Measurements from ENCODE around the gene UBAP2.

Gene UBAP2

DNA sequence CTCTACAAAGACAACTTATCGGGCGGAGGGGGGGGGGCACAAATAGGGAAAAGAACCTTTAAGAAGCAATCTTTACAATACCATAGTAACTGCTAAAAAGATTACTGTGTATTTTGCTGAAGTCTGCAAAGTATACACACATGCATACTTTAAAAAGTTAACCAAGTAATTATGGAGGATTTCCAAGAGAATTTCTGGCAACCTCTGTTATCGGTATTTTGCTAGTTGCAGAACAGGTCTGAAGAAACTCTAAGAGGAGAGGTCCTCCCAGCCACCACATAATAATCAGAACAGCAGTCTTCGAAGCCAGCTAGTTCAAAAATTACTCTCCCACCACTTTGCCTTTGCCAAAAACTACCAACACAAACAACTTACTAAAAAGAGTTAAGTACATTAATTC is 56.1 kb downstream of the UBAP2 start:
- WGBS (ENCODE audit: extremely low coverage, insufficient coverage, insufficient read length): no CpG with 5 or more reads among the region's 4 CpGs
- no peak overlapping the region for H3K9ac ChIP-seq (ENCODE audit: low read length)
- H3K79me1 ChIP-seq (ENCODE audit: low read length): no peaks in the 10 kb centered on the region
- no peak overlapping the region for H2BK120ac ChIP-seq (ENCODE audit: insufficient read depth, low read length, poor library complexity)
- no peak overlapping the region for H3K4ac ChIP-seq (ENCODE audit: low read depth, low read length)
- no peak overlapping the region for H3K4me2 ChIP-seq (ENCODE audit: low read length)
- peaks cover 0 to 2% of the 10 kb centered on the region in 2 experiments for H3K4me1 ChIP-seq (ENCODE audit: control insufficient read depth in 1 of 2, insufficient read depth in 2 of 2, low read length in 2 of 2)
- H3K23ac ChIP-seq (ENCODE audit: low read length): no peak overlapping the region
- H4K12ac ChIP-seq (ENCODE audit: low read depth, low read length): no peak overlapping the region
- no peak overlapping the region for H3K27ac ChIP-seq (ENCODE audit: low read depth, low read length)
- H3K36me3 ChIP-seq (ENCODE audit: control insufficient read depth in 1 of 2, insufficient read depth in 2 of 2, low read length in 2 of 2): peaks cover 15 to 16% of the 10 kb centered on the region in 2 experiments
- no peak overlapping the region for H2BK5ac ChIP-seq (ENCODE audit: low read depth, low read length, poor library complexity)
- no peak overlapping the region for H3K18ac ChIP-seq (ENCODE audit: low read length)
- no peak overlapping the region for H3K14ac ChIP-seq (ENCODE audit: low read length)
- no peaks in the 10 kb centered on the region for H3K9me3 ChIP-seq (ENCODE audit: insufficient read depth, low read depth, low read length)
- no peaks in the 10 kb centered on the region for H3K79me2 ChIP-seq (ENCODE audit: control insufficient read depth, insufficient read depth, low read length, poor library complexity)
- peak in 1 of 2 donors; percentile 25 for DNase-seq
- no peak overlapping the region for H3K4me3 ChIP-seq (ENCODE audit: low read depth, low read length)
- no peaks in the 10 kb centered on the region for H3K27me3 ChIP-seq (ENCODE audit: insufficient read depth, low read length)
- H2AFZ ChIP-seq (ENCODE audit: insufficient read depth, low read length, poor library complexity): no peak overlapping the region
- H4K8ac ChIP-seq (ENCODE audit: low read depth, low read length): no peak overlapping the region
- no peak overlapping the region for H2AK5ac ChIP-seq (ENCODE audit: low read length)
- H4K91ac ChIP-seq (ENCODE audit: low read depth, low read length): no peak overlapping the region
- no peak overlapping the region for H2BK12ac ChIP-seq (ENCODE audit: low read length)

DNA sequence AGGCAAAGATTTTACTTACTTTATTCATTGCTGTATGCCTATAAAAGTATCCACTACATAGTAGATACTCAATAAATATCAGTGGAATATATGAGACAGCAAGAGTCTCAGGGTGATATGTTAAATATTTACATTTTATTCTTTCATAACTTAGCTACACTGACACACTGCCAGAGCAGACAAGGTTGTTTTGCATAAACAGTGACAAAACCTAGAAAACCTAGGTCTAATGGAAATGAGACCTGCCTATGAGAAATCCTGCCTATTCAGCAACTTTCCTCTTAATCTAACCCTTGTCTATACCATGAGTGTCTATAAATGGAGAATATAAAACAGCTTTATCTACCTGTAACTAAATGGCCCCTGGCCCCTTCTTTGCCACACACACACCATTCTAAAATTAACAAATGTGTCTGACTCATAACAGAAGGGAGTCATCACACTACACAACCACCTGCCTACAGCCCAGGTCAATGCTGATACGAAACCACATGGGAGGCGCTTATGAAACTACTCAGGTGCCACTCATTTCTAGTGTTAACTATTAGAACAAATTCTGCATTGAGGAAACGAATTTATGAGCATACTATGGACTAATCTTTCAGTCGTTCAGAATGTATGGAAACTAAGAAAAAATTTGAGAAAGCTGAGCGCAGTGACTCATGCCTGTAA is 60.3 kb downstream of the UBAP2 start:
- no CpG with 5 or more reads among the region's 5 CpGs for WGBS (ENCODE audit: extremely low coverage, insufficient coverage, insufficient read length)
- H3K27ac ChIP-seq (ENCODE audit: low read depth, low read length): no peak overlapping the region

DNA sequence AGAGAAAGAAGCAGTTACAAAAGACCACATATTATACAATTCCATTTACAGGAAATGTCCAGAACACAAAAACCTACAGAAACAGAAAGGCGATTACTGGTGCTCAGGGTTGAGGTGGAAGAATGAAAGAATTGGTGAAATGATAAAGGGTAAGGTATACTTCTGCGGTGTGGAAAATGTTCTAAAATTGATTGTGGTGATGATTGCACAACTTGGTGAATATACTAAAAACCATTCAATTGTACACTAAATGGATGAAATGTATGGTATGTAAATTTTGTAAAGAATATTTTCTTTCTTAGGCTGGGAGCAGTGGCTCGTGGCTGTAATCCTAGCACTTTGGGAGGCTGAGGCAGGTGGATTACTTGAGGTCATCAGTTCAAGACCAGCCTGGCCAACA is 72.3 kb downstream of the UBAP2 start:
- 100% methylated on average over 1 of the region's 3 CpGs for WGBS (ENCODE audit: extremely low coverage, insufficient coverage, insufficient read length)
- no peak overlapping the region for H2BK12ac ChIP-seq (ENCODE audit: low read length)
- H3K4ac ChIP-seq (ENCODE audit: low read depth, low read length): no peak overlapping the region
- no peak overlapping the region for H3K4me3 ChIP-seq (ENCODE audit: low read depth, low read length)
- no peak overlapping the region for H2BK120ac ChIP-seq (ENCODE audit: insufficient read depth, low read length, poor library complexity)
- no peak overlapping the region for H2AK5ac ChIP-seq (ENCODE audit: low read length)
- no peak overlapping the region for H4K8ac ChIP-seq (ENCODE audit: low read depth, low read length)
- H3K79me2 ChIP-seq (ENCODE audit: control insufficient read depth, insufficient read depth, low read length, poor library complexity): no peaks in the 10 kb centered on the region
- H3K36me3 ChIP-seq (ENCODE audit: control insufficient read depth in 1 of 2, insufficient read depth in 2 of 2, low read length in 2 of 2): peaks cover 15 to 18% of the 10 kb centered on the region in 2 experiments
- no peaks in the 10 kb centered on the region for H3K9me3 ChIP-seq (ENCODE audit: insufficient read depth, low read depth, low read length)
- H3K27me3 ChIP-seq (ENCODE audit: insufficient read depth, low read length): no peaks in the 10 kb centered on the region
- no peak overlapping the region for H2BK5ac ChIP-seq (ENCODE audit: low read depth, low read length, poor library complexity)
- no peak overlapping the region for H4K12ac ChIP-seq (ENCODE audit: low read depth, low read length)
- no peak overlapping the region for H2AFZ ChIP-seq (ENCODE audit: insufficient read depth, low read length, poor library complexity)
- no peak overlapping the region for H3K9ac ChIP-seq (ENCODE audit: low read length)
- H3K14ac ChIP-seq (ENCODE audit: low read length): no peak overlapping the region
- no peak overlapping the region for H3K4me2 ChIP-seq (ENCODE audit: low read length)
- H3K4me1 ChIP-seq (ENCODE audit: control insufficient read depth in 1 of 2, insufficient read depth in 2 of 2, low read length in 2 of 2): no peaks in the 10 kb centered on the region
- DNase-seq: no peak
- no peak overlapping the region for H4K91ac ChIP-seq (ENCODE audit: low read depth, low read length)
- no peak overlapping the region for H3K23ac ChIP-seq (ENCODE audit: low read length)
- H3K27ac ChIP-seq (ENCODE audit: low read depth, low read length): no peak overlapping the region
- H3K79me1 ChIP-seq (ENCODE audit: low read length): no peaks in the 10 kb centered on the region
- H3K18ac ChIP-seq (ENCODE audit: low read length): no peak overlapping the region

More for the DNA sequence above, 60.3 kb downstream of the UBAP2 start:
- H3K79me1 ChIP-seq (ENCODE audit: low read length): no peaks in the 10 kb centered on the region
- no peak overlapping the region for H3K14ac ChIP-seq (ENCODE audit: low read length)
- no peak overlapping the region for H2BK12ac ChIP-seq (ENCODE audit: low read length)
- no peak overlapping the region for H2BK5ac ChIP-seq (ENCODE audit: low read depth, low read length, poor library complexity)
- H3K36me3 ChIP-seq (ENCODE audit: control insufficient read depth in 1 of 2, insufficient read depth in 2 of 2, low read length in 2 of 2): peaks cover 26 to 30% of the 10 kb centered on the region in 2 experiments
- H3K4ac ChIP-seq (ENCODE audit: low read depth, low read length): no peak overlapping the region
- H3K4me1 ChIP-seq (ENCODE audit: control insufficient read depth in 1 of 2, insufficient read depth in 2 of 2, low read length in 2 of 2): peaks cover 0 to under 1% of the 10 kb centered on the region in 2 experiments
- H3K27me3 ChIP-seq (ENCODE audit: insufficient read depth, low read length): no peaks in the 10 kb centered on the region
- no peak overlapping the region for H2BK120ac ChIP-seq (ENCODE audit: insufficient read depth, low read length, poor library complexity)
- H4K12ac ChIP-seq (ENCODE audit: low read depth, low read length): no peak overlapping the region
- H4K91ac ChIP-seq (ENCODE audit: low read depth, low read length): no peak overlapping the region
- H3K4me2 ChIP-seq (ENCODE audit: low read length): no peak overlapping the region
- H3K18ac ChIP-seq (ENCODE audit: low read length): no peak overlapping the region
- H3K79me2 ChIP-seq (ENCODE audit: control insufficient read depth, insufficient read depth, low read length, poor library complexity): no peaks in the 10 kb centered on the region
- DNase-seq: no peak
- no peak overlapping the region for H2AFZ ChIP-seq (ENCODE audit: insufficient read depth, low read length, poor library complexity)
- no peak overlapping the region for H4K8ac ChIP-seq (ENCODE audit: low read depth, low read length)
- no peak overlapping the region for H2AK5ac ChIP-seq (ENCODE audit: low read length)
- H3K9me3 ChIP-seq (ENCODE audit: insufficient read depth, low read depth, low read length): no peaks in the 10 kb centered on the region
- no peak overlapping the region for H3K23ac ChIP-seq (ENCODE audit: low read length)
- H3K9ac ChIP-seq (ENCODE audit: low read length): no peak overlapping the region
- H3K4me3 ChIP-seq (ENCODE audit: low read depth, low read length): no peak overlapping the region

DNA sequence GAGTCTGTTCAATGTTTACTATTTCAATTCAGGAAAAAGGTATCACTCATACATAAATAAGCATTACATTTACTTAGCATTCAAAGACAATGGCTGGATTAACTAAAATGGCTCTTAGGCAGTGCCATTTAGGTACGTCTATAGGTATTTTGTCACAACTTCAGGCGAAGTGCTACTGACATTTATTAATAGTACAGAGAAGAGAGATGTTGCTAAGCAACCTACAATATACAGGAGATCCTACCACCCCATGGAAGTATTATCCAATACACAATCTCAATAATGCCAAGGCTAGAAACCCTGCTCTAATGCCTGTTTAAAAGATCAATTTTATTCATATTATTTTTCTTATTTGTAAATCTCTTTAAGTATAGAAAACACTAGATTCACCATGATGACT is 76.0 kb downstream of the UBAP2 start:
- H2BK5ac ChIP-seq (ENCODE audit: low read depth, low read length, poor library complexity): no peak overlapping the region
- H3K23ac ChIP-seq (ENCODE audit: low read length): no peak overlapping the region
- H3K27me3 ChIP-seq (ENCODE audit: insufficient read depth, low read length): no peaks in the 10 kb centered on the region
- H3K79me1 ChIP-seq (ENCODE audit: low read length): no peaks in the 10 kb centered on the region
- H3K9ac ChIP-seq (ENCODE audit: low read length): no peak overlapping the region
- no peaks in the 10 kb centered on the region for H3K79me2 ChIP-seq (ENCODE audit: control insufficient read depth, insufficient read depth, low read length, poor library complexity)
- no peak overlapping the region for H2BK12ac ChIP-seq (ENCODE audit: low read length)
- no peak overlapping the region for H4K8ac ChIP-seq (ENCODE audit: low read depth, low read length)
- H3K4ac ChIP-seq (ENCODE audit: low read depth, low read length): no peak overlapping the region
- no peak overlapping the region for H3K4me3 ChIP-seq (ENCODE audit: low read depth, low read length)
- no peak overlapping the region for H3K14ac ChIP-seq (ENCODE audit: low read length)
- H3K27ac ChIP-seq (ENCODE audit: low read depth, low read length): no peak overlapping the region
- no peak overlapping the region for H3K4me2 ChIP-seq (ENCODE audit: low read length)
- peaks cover 14 to 16% of the 10 kb centered on the region in 2 experiments for H3K36me3 ChIP-seq (ENCODE audit: control insufficient read depth in 1 of 2, insufficient read depth in 2 of 2, low read length in 2 of 2)
- H3K18ac ChIP-seq (ENCODE audit: low read length): no peak overlapping the region
- H4K91ac ChIP-seq (ENCODE audit: low read depth, low read length): no peak overlapping the region
- DNase-seq: no peak
- no peak overlapping the region for H2AFZ ChIP-seq (ENCODE audit: insufficient read depth, low read length, poor library complexity)
- no peaks in the 10 kb centered on the region for H3K4me1 ChIP-seq (ENCODE audit: control insufficient read depth in 1 of 2, insufficient read depth in 2 of 2, low read length in 2 of 2)
- no peak overlapping the region for H2AK5ac ChIP-seq (ENCODE audit: low read length)
- H3K9me3 ChIP-seq (ENCODE audit: insufficient read depth, low read depth, low read length): no peaks in the 10 kb centered on the region
- H4K12ac ChIP-seq (ENCODE audit: low read depth, low read length): no peak overlapping the region
- no CpG with 5 or more reads among the region's 2 CpGs for WGBS (ENCODE audit: extremely low coverage, insufficient coverage, insufficient read length)
- no peak overlapping the region for H2BK120ac ChIP-seq (ENCODE audit: insufficient read depth, low read length, poor library complexity)
